Endothelial cell of umbilical vein (primary cell): ENCODE measurements around the gene SEC14L6. TPM values are rescaled to one million over a fixed set of nuclear protein-coding genes. Genes with fewer than 3 reads are reported as not detected.

Experiments used
- BruUV-seq: library from RNA; stranded (reverse); fragments of 400-500 nt; replicated peaks from 2 replicates; lab custom pipeline; 2021; lab: Mats Ljungman, UMichigan
- CTCF ChIA-PET: fragments of 300-600, 350-600 bp; sonication (Branson Sonifier 250); formaldehyde crosslinking; loops from one replicate; lab custom pipeline; 2021; ENCODE audit warnings: antibody characterized with exemption, inconsistent platforms; lab: Charles Lee
- POLR2A ChIA-PET: fragments of 300-600, 350-600 bp; sonication (Branson Sonifier 250); formaldehyde crosslinking; loops from one replicate; lab custom pipeline; 2021; ENCODE audit warnings: antibody characterized with exemption, inconsistent platforms; lab: Charles Lee
- DNase-seq: peaks from one replicate; pipeline ENCODE4 v3.0.0-alpha.2; 2011; ENCODE audit warnings: low read depth, low spot score
- FAIRE-seq: peaks from 2 replicates; lab custom pipeline; 2011; peaks lifted over from hg19 to GRCh38; lab: Jason Lieb, UNC
- H2AFZ ChIP-seq: 2 replicates; pipeline ENCODE4 v1.6.0; 2012; ENCODE audit warnings: low read depth, low read length, control low read depth, inconsistent platforms
- H3K27ac ChIP-seq: 2 replicates; pipeline ENCODE4 v1.5.1; 2011; ENCODE audit warnings: low read depth, mild to moderate bottlenecking, control low read depth, low read length, moderate library complexity; ENCODE audit not compliant: insufficient read depth
- H3K27me3 ChIP-seq, 2 experiments: 2 replicates each; pipeline versions ENCODE4 v1.6.0 to v1.6.1; 2011; ENCODE audit warnings: low read length in 2 of 2, mixed read lengths in 1 of 2; ENCODE audit not compliant: control insufficient read depth in 2 of 2, insufficient read depth in 2 of 2
- H3K36me3 ChIP-seq, 2 experiments: 2 replicates in 1 of 2; 3 replicates in 1 of 2; pipeline ENCODE4 v1.5.1; 2011; ENCODE audit warnings: low read length in 2 of 2, mild to moderate bottlenecking in 1 of 2, moderate library complexity in 1 of 2; ENCODE audit not compliant: control insufficient read depth in 2 of 2, insufficient read depth in 2 of 2; ENCODE audit errors: extremely low read depth in 1 of 2
- H3K4me1 ChIP-seq: 3 replicates; pipeline ENCODE4 v1.5.1; 2011; ENCODE audit warnings: mild to moderate bottlenecking, low read length; ENCODE audit not compliant: control insufficient read depth, insufficient read depth; ENCODE audit errors: extremely low read depth
- H3K4me2 ChIP-seq: 2 replicates; pipeline ENCODE4 v1.6.1; 2011; ENCODE audit warnings: low read length, control low read depth, mixed read lengths; ENCODE audit not compliant: insufficient read depth
- H3K4me3 ChIP-seq, 3 experiments: fragments of 200-600 bp in 1 of 3; sonication (generic), shearing (Covaris generic) in 1 of 3; replicated peaks in 1 of 3; 2 replicates each; pipeline ENCODE4 v1.5.1; 2011 to 2016; ENCODE audit warnings: control low read depth in 3 of 3, low read length in 3 of 3, mild to moderate bottlenecking in 2 of 3, inconsistent platforms in 1 of 3, low read depth in 1 of 3, moderate library complexity in 1 of 3; ENCODE audit not compliant: insufficient read depth in 1 of 3
- H3K79me2 ChIP-seq: 2 replicates; pipeline ENCODE4 v1.6.0; 2012; ENCODE audit warnings: low read length, inconsistent platforms; ENCODE audit not compliant: control insufficient read depth, insufficient read depth
- H3K9ac ChIP-seq: replicated peaks from 2 replicates; pipeline ENCODE3; 2011; ENCODE audit warnings: low read length, control low read depth; ENCODE audit not compliant: insufficient read depth; ENCODE audit errors: extremely low read depth
- H3K9me1 ChIP-seq: replicated peaks from 3 replicates; pipeline ENCODE4 v1.6.0; 2011; ENCODE audit warnings: mild to moderate bottlenecking, low read length; ENCODE audit not compliant: control insufficient read depth, insufficient read depth; ENCODE audit errors: extremely low read depth
- H3K9me3 ChIP-seq: replicated peaks from 2 replicates; pipeline ENCODE4 v1.5.1; 2012; ENCODE audit warnings: low read length, inconsistent platforms; ENCODE audit not compliant: control insufficient read depth, insufficient read depth
- H4K20me1 ChIP-seq: replicated peaks from 2 replicates; pipeline ENCODE3; 2011; ENCODE audit warnings: mild to moderate bottlenecking, low read length; ENCODE audit not compliant: control insufficient read depth, insufficient read depth; ENCODE audit errors: extremely low read depth
- EZH2 ChIP-seq: IDR thresholded peaks from 2 replicates; pipeline ENCODE4 v1.6.1; 2012; ENCODE audit warnings: borderline replicate concordance, low read depth, mild to moderate bottlenecking, moderate library complexity, low read length, inconsistent platforms; ENCODE audit not compliant: severe bottlenecking
- FOS ChIP-seq: IDR thresholded peaks from 2 replicates; pipeline ENCODE4 v1.6.1; 2011; ENCODE audit warnings: mild to moderate bottlenecking, low read length, moderate library complexity, borderline replicate concordance; ENCODE audit not compliant: insufficient read depth
- GATA2 ChIP-seq: IDR thresholded peaks from 2 replicates; pipeline ENCODE4 v1.7.0; 2011; ENCODE audit warnings: low read depth, mild to moderate bottlenecking, moderate library complexity, mixed read lengths, low read length; ENCODE audit not compliant: insufficient read length, insufficient read depth
- JUN ChIP-seq: IDR thresholded peaks from 2 replicates; pipeline ENCODE4 v1.6.1; 2011; ENCODE audit warnings: borderline replicate concordance, low read depth; ENCODE audit not compliant: insufficient read length, insufficient read depth
- MYC ChIP-seq: IDR thresholded peaks from one replicate; pipeline ENCODE4 v1.6.1; 2011; ENCODE audit warnings: mild to moderate bottlenecking, low read depth, low read length
- POLR2A ChIP-seq: IDR thresholded peaks from 2 replicates; pipeline ENCODE4 v1.6.1; 2012; ENCODE audit warnings: low read depth, mild to moderate bottlenecking, control low read depth, low read length
- POLR2AphosphoS5 ChIP-seq: IDR thresholded peaks from 2 replicates; pipeline ENCODE4 v1.6.1; 2012; ENCODE audit warnings: low read depth, mild to moderate bottlenecking, control low read depth, low read length, moderate library complexity; ENCODE audit not compliant: insufficient read depth
- dilution Hi-C: fragments of 300-500 bp; cut with MboI; formaldehyde crosslinking; loops from one replicate; pipeline ENCODE4 v1.15.0; 2019; ENCODE audit warnings: low sequenced_read_pairs; ENCODE audit not compliant: extremely low pct_ligation_motif_present
- intact Hi-C: fragments of 100-400 bp; cut with micrococcal nuclease; formaldehyde crosslinking; loops from one replicate; pipeline ENCODE4 v1.10.0; 2022
- polyA plus RNA-seq, 4 experiments: library from polyadenylated mRNA; depleted of rRNA in 3 of 4; stranded (reverse) in 3 of 4; unstranded in 1 of 4; fragments of >200 nt; gene quantifications; 2 replicates each; pipeline versions ENCODE4 v1.2.1 to v1.2.3, GENCODE V29; 2011 to 2012; ENCODE audit warnings: missing spikeins in 1 of 4
- total RNA-seq: library from RNA; stranded (reverse); gene quantifications from 2 replicates; pipeline ENCODE4 v1.2.3, GENCODE V29; 2021
- TF ChIP-seq, protein P1 (sequence below), 2 donors: IDR thresholded peaks; 1 replicate in 1 of 2; 2 replicates in 1 of 2; pipeline ENCODE4 v1.5.1; 2011; ENCODE audit warnings: low read length in 2 of 2, mild to moderate bottlenecking in 2 of 2, moderate library complexity in 2 of 2, control low read depth in 1 of 2, inconsistent platforms in 1 of 2, low read depth in 1 of 2; ENCODE audit not compliant: insufficient read depth in 1 of 2; ENCODE audit errors: extremely low read depth in 1 of 2
- TF ChIP-seq, protein P2 (sequence below): IDR thresholded peaks from 2 replicates; pipeline ENCODE4 v1.6.1; 2011; ENCODE audit not compliant: insufficient read depth, insufficient read length

Gene SEC14L6
- total and polyA plus RNA-seq, 2 donors (not counting 3 experiments of a cell fraction or from before 2014, with no cell fraction given): 0.04 to 0.15 TPM

DNA sequence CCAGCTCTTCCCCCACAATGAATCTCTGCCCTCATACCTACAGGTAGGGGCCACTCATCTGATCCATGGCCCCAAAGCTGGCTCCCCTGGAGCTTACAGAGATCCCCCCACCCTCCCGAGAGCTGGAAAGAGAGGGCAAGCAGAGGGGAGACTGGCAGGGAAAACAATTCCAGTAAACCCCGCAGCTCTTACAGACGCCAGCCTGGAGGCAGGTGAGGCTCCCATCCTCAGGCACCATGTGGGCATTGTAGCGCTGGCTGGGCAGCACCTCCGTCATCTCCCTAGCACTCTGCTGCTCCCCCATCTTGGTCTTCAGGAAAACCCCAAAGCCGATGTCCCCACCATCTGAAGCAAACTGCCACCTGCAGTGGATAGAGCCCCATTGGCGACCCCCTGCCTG, 55.2 kb downstream of the SEC14L6 start:
- no TSS peak for BruUV-seq
- POLR2A ChIA-PET: no interaction called here

More for the DNA sequence above, 55.2 kb downstream of the SEC14L6 start:
- DNase-seq (no peak), FAIRE-seq (no peak)
- Histone ChIP-seq H3K9ac (no peak overlapping the region), H3K4me2 (no peak overlapping the region), H3K9me1 (no peaks in the 10 kb centered on the region), H3K4me3 (no peak overlapping the region), H3K27ac (no peak overlapping the region), H3K36me3 (no peaks in the 10 kb centered on the region), H2AFZ (no peak overlapping the region), H3K79me2 (no peaks in the 10 kb centered on the region), H4K20me1 (no peaks in the 10 kb centered on the region), H3K4me1 (no peaks in the 10 kb centered on the region), H3K9me3 (no peaks in the 10 kb centered on the region), H3K27me3 (no peaks in the 10 kb centered on the region)
- CTCF ChIA-PET: interaction anchor here (0.9 to 1.6 kb wide), 4 partner anchors 38 to 204 kb away, joined by 3 to 6 read pairs (median 4); no protein-coding TSS in a partner anchor
- dilution Hi-C loops (no loop called here), intact Hi-C loops (no loop called here)
- TF ChIP-seq POLR2A: no peak
- TF ChIP-seq, protein P1, sequence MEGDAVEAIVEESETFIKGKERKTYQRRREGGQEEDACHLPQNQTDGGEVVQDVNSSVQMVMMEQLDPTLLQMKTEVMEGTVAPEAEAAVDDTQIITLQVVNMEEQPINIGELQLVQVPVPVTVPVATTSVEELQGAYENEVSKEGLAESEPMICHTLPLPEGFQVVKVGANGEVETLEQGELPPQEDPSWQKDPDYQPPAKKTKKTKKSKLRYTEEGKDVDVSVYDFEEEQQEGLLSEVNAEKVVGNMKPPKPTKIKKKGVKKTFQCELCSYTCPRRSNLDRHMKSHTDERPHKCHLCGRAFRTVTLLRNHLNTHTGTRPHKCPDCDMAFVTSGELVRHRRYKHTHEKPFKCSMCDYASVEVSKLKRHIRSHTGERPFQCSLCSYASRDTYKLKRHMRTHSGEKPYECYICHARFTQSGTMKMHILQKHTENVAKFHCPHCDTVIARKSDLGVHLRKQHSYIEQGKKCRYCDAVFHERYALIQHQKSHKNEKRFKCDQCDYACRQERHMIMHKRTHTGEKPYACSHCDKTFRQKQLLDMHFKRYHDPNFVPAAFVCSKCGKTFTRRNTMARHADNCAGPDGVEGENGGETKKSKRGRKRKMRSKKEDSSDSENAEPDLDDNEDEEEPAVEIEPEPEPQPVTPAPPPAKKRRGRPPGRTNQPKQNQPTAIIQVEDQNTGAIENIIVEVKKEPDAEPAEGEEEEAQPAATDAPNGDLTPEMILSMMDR (IDR thresholded peaks at IDR 0.05; ENCODE audit: extremely low read depth in 1 of 2, insufficient read depth in 1 of 2, low read depth in 1 of 2, low read length in 2 of 2): no peak
- TF ChIP-seq, protein P2, sequence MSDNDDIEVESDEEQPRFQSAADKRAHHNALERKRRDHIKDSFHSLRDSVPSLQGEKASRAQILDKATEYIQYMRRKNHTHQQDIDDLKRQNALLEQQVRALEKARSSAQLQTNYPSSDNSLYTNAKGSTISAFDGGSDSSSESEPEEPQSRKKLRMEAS: no peak
- no peak for TF ChIP-seq EZH2
- TF ChIP-seq POLR2AphosphoS5: no peak
- TF ChIP-seq GATA2: no peak
- TF ChIP-seq JUN: no peak
- no peak for TF ChIP-seq MYC
- no peak for TF ChIP-seq FOS
